Neural cell (in vitro differentiated cells): Measurements from ENCODE around the gene ARID3B. TPM values are rescaled to one million over a fixed set of nuclear protein-coding genes. Genes with fewer than 3 reads are reported as not detected.

Experiments
- H2AFZ ChIP-seq: fragments of 200-600, 300-800 bp; sonication (generic), shearing (Covaris generic); 2 replicates; pipeline ENCODE4 v1.6.0; 2014; ENCODE audit warnings: low read depth, mild to moderate bottlenecking, antibody characterized with exemption, low read length, moderate library complexity
- H3F3A ChIP-seq: fragments of 200-600 bp; shearing (Covaris generic); 2 replicates; pipeline ENCODE4 v1.6.1; 2016; ENCODE audit warnings: mild to moderate bottlenecking, moderate library complexity, mixed read lengths, antibody characterized with exemption, low read length; ENCODE audit not compliant: insufficient read depth, poor library complexity, severe bottlenecking
- H3K27ac ChIP-seq: fragments of 200-600, 300-800 bp; sonication (generic), shearing (Covaris generic); 2 replicates; pipeline ENCODE4 v1.5.1; 2014; ENCODE audit warnings: mild to moderate bottlenecking, low read length, moderate library complexity
- H3K27me3 ChIP-seq: fragments of 300-800, 200-600 bp; sonication (generic), shearing (Covaris generic); 2 replicates; pipeline ENCODE4 v1.6.0; 2014; ENCODE audit warnings: mild to moderate bottlenecking, low read depth, low read length, moderate library complexity; ENCODE audit not compliant: insufficient read depth
- H3K36me3 ChIP-seq: fragments of 300-800, 200-600 bp; sonication (generic), shearing (Covaris generic); 2 replicates; pipeline ENCODE4 v1.5.1; 2014; ENCODE audit warnings: mild to moderate bottlenecking, antibody characterized with exemption, low read length, moderate library complexity; ENCODE audit not compliant: insufficient read depth
- H3K4me2 ChIP-seq: fragments of 300-800, 200-600 bp; sonication (generic), shearing (Covaris generic); 2 replicates; pipeline ENCODE4 v1.6.0; 2014; ENCODE audit warnings: mild to moderate bottlenecking, low read length
- H3K4me3 ChIP-seq: fragments of 300-800, 200-600 bp; sonication (generic), shearing (Covaris generic); 2 replicates; pipeline ENCODE4 v1.5.1; 2014; ENCODE audit warnings: mild to moderate bottlenecking, low read length, moderate library complexity
- H3K79me2 ChIP-seq: fragments of 200-600 bp; shearing (Covaris generic); replicated peaks from 2 replicates; pipeline ENCODE4 v1.6.0; 2014; ENCODE audit warnings: mild to moderate bottlenecking, low read length, moderate library complexity; ENCODE audit not compliant: insufficient read depth
- H3K9ac ChIP-seq: fragments of 300-800, 200-600 bp; sonication (generic), shearing (Covaris generic); 2 replicates; pipeline ENCODE4 v1.6.1; 2016; ENCODE audit warnings: mild to moderate bottlenecking, low read length, mixed read lengths
- H3K9me2 ChIP-seq: fragments of 200-600 bp; shearing (Covaris generic); 2 replicates; pipeline ENCODE4 v1.6.1; 2016; ENCODE audit warnings: mild to moderate bottlenecking, low read length, mixed read lengths; ENCODE audit not compliant: insufficient read depth
- H3K9me3 ChIP-seq: fragments of 200-600, 300-800 bp; sonication (generic), shearing (Covaris generic); 2 replicates; pipeline ENCODE4 v1.6.1; 2016; ENCODE audit warnings: mild to moderate bottlenecking, mixed run types, low read length, moderate library complexity, mixed read lengths
- H4K20me1 ChIP-seq: fragments of 200-600 bp; shearing (Covaris generic); 2 replicates; pipeline ENCODE4 v1.6.1; 2016; ENCODE audit warnings: mild to moderate bottlenecking, mixed run types; ENCODE audit not compliant: insufficient read depth
- EP300 ChIP-seq: fragments of 450-650 bp; conservative IDR thresholded peaks from 2 replicates; pipeline ENCODE4 v1.6.1; 2014; ENCODE audit warnings: antibody characterized with exemption, mild to moderate bottlenecking, moderate library complexity; ENCODE audit not compliant: poor library complexity, severe bottlenecking
- EZH2 ChIP-seq: fragments of 200-600, 300-800 bp; shearing (Covaris generic), sonication (generic); IDR thresholded peaks from 2 replicates; pipeline ENCODE4 v1.6.1; 2014; ENCODE audit warnings: antibody characterized with exemption, low read length, borderline replicate concordance, mild to moderate bottlenecking; ENCODE audit not compliant: insufficient read depth, poor library complexity, severe bottlenecking
- MXI1 ChIP-seq: fragments of 450-650 bp; conservative IDR thresholded peaks from 2 replicates; pipeline ENCODE4 v1.6.1; 2014; ENCODE audit warnings: antibody characterized with exemption, mild to moderate bottlenecking; ENCODE audit not compliant: poor library complexity, severe bottlenecking
- POLR2AphosphoS5 ChIP-seq: IDR thresholded peaks from 2 replicates; pipeline ENCODE4 v1.6.1; 2012
- RAD21 ChIP-seq: fragments of 450-650 bp; conservative IDR thresholded peaks from 2 replicates; pipeline ENCODE4 v1.6.1; 2014; ENCODE audit warnings: antibody characterized with exemption, mild to moderate bottlenecking, moderate library complexity
- SMC3 ChIP-seq: fragments of 450-650 bp; conservative IDR thresholded peaks from 2 replicates; pipeline ENCODE4 v1.6.1; 2014; ENCODE audit warnings: antibody characterized with exemption, mild to moderate bottlenecking, moderate library complexity; ENCODE audit not compliant: poor library complexity
- TAF1 ChIP-seq: IDR thresholded peaks from 2 replicates; pipeline ENCODE4 v1.6.1; 2012; ENCODE audit warnings: low read depth
- polyA plus RNA-seq: library from polyadenylated mRNA; depleted of rRNA; stranded (reverse); fragments of >200 nt; gene quantifications from 2 replicates; pipeline ENCODE4 v1.2.3, GENCODE V29; 2014
- TF ChIP-seq, protein P1 (sequence below): IDR thresholded peaks from 2 replicates; pipeline ENCODE4 v1.6.1; 2012; ENCODE audit warnings: borderline replicate concordance
- TF ChIP-seq, protein P2 (sequence below): fragments of 450-650 bp; IDR thresholded peaks from 2 replicates; pipeline ENCODE4 v1.5.1; 2014; ENCODE audit warnings: antibody characterized with exemption, mild to moderate bottlenecking, moderate library complexity; ENCODE audit not compliant: poor library complexity, severe bottlenecking

The ARID3B gene
- polyA plus RNA-seq, 1 donor from 2014 or later: 11.2 TPM

DNA sequence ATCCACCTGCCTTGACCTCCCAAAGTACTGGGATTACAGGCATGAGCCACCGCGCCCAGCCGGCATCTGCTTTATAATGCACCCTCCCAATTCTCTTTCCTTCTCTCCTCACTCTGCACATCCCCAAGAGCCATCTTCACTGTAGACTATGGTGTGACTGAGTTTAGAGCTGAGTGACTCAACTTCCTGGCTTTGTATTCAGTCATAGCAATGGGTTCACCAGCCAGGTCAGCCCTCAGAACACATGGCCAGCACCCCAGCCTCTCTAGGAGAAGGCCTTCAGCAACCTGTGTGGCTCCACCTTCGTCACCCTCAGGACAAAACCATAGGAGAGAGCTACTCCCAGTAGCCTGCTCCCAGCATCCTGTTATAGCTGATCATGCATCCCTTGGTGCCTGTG, 33.0 kb downstream of the ARID3B start (continued):
- TF ChIP-seq, protein P1, sequence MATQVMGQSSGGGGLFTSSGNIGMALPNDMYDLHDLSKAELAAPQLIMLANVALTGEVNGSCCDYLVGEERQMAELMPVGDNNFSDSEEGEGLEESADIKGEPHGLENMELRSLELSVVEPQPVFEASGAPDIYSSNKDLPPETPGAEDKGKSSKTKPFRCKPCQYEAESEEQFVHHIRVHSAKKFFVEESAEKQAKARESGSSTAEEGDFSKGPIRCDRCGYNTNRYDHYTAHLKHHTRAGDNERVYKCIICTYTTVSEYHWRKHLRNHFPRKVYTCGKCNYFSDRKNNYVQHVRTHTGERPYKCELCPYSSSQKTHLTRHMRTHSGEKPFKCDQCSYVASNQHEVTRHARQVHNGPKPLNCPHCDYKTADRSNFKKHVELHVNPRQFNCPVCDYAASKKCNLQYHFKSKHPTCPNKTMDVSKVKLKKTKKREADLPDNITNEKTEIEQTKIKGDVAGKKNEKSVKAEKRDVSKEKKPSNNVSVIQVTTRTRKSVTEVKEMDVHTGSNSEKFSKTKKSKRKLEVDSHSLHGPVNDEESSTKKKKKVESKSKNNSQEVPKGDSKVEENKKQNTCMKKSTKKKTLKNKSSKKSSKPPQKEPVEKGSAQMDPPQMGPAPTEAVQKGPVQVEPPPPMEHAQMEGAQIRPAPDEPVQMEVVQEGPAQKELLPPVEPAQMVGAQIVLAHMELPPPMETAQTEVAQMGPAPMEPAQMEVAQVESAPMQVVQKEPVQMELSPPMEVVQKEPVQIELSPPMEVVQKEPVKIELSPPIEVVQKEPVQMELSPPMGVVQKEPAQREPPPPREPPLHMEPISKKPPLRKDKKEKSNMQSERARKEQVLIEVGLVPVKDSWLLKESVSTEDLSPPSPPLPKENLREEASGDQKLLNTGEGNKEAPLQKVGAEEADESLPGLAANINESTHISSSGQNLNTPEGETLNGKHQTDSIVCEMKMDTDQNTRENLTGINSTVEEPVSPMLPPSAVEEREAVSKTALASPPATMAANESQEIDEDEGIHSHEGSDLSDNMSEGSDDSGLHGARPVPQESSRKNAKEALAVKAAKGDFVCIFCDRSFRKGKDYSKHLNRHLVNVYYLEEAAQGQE: no peak
- TF ChIP-seq RAD21: no peak
- TF ChIP-seq SMC3: no peak
- TF ChIP-seq POLR2AphosphoS5: no peak

DNA sequence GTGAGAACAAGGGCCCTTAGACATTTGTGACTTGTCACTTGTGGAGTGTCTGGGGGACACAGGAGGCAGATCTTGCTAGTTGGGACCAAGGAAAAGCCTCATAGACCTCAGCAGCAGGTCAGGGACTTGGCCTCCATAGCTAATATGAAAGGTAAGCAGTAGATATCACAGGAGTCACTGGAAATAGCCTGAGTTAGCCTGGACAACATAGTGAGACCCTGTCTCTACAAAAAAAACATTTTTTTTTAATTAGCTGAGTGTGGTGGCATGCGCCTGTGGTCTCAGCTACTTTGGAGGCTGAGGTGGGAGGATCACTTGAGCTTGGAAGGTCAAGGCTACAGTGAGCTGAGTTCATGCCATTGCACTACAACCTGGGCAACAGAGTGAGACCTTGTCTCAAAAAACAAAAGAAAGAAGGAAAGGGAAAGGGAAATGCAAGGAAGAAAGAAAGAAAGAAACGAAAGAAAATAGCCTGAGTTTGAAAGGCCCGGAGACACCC, 37.5 kb downstream of the ARID3B start:
- no peaks in the 10 kb centered on the region for H3K9me2 ChIP-seq
- H3K9me3 ChIP-seq: no peaks in the 10 kb centered on the region
- H3K4me2 ChIP-seq: no peak overlapping the region
- no peak overlapping the region for H3K4me3 ChIP-seq
- no peak overlapping the region for H2AFZ ChIP-seq
- no peaks in the 10 kb centered on the region for H3F3A ChIP-seq
- H3K9ac ChIP-seq: no peak overlapping the region
- H3K36me3 ChIP-seq: no peaks in the 10 kb centered on the region
- H3K27ac ChIP-seq: no peak overlapping the region
- TF ChIP-seq EZH2 (no peak), POLR2AphosphoS5 (no peak), MXI1 (no peak), TAF1 (no peak), EP300 (no peak), RAD21 (no peak), SMC3 (no peak)
- TF ChIP-seq, protein P2, sequence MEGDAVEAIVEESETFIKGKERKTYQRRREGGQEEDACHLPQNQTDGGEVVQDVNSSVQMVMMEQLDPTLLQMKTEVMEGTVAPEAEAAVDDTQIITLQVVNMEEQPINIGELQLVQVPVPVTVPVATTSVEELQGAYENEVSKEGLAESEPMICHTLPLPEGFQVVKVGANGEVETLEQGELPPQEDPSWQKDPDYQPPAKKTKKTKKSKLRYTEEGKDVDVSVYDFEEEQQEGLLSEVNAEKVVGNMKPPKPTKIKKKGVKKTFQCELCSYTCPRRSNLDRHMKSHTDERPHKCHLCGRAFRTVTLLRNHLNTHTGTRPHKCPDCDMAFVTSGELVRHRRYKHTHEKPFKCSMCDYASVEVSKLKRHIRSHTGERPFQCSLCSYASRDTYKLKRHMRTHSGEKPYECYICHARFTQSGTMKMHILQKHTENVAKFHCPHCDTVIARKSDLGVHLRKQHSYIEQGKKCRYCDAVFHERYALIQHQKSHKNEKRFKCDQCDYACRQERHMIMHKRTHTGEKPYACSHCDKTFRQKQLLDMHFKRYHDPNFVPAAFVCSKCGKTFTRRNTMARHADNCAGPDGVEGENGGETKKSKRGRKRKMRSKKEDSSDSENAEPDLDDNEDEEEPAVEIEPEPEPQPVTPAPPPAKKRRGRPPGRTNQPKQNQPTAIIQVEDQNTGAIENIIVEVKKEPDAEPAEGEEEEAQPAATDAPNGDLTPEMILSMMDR: no peak
- TF ChIP-seq, protein P1: no peak
- H4K20me1 ChIP-seq: no peaks in the 10 kb centered on the region
- H3K27me3 ChIP-seq: no peaks in the 10 kb centered on the region
- H3K79me2 ChIP-seq: no peaks in the 10 kb centered on the region
